NOMO-1 (cell line): ENCODE data around the gene CDH23.

Experiments used
- DNase-seq, 2 experiments: peaks; one replicate each; lab custom pipeline; 2025; ENCODE audit not compliant: unreplicated experiment in 2 of 2; lab: John Stamatoyannopoulos, UW

The CDH23 gene

GRCh38 chr10:71664585-71664984 lies 267.9 kb downstream of the CDH23 start:
- no peak for DNase-seq

- DNase-seq = no peak
Observed at GRCh38 chr10:71665456-71665855, 268.7 kb downstream of the CDH23 start.

- no peak for DNase-seq
Observed at GRCh38 chr10:71666639-71667386, 270.1 kb downstream of the CDH23 start.

GRCh38 chr10:71667387-71667752 lies 270.6 kb downstream of the CDH23 start:
- DNase-seq = peak; percentile 12 to 42

- DNase-seq = no peak
Observed at GRCh38 chr10:71671994-71672946, 275.6 kb downstream of the CDH23 start.

- no peak for DNase-seq
Observed at GRCh38 chr10:71675295-71675970, 278.7 kb downstream of the CDH23 start.

GRCh38 chr10:71677261-71677660 lies 280.5 kb downstream of the CDH23 start:
- no peak for DNase-seq

- DNase-seq = no peak
Observed at GRCh38 chr10:71678057-71678805, 281.5 kb downstream of the CDH23 start.

GRCh38 chr10:71679425-71679824 lies 282.7 kb downstream of the CDH23 start:
- DNase-seq = no peak

GRCh38 chr10:71681977-71682376 lies 285.3 kb downstream of the CDH23 start:
- DNase-seq = no peak

- no peak for DNase-seq
Observed at GRCh38 chr10:71683301-71683700, 286.6 kb downstream of the CDH23 start.

GRCh38 chr10:71684356-71685173 lies 287.8 kb downstream of the CDH23 start:
- peak; percentile 33 to 55 for DNase-seq

- DNase-seq = no peak
Observed at GRCh38 chr10:71685554-71686232, 289.0 kb downstream of the CDH23 start.

- no peak for DNase-seq
Observed at GRCh38 chr10:71687077-71687476, 290.4 kb downstream of the CDH23 start.

GRCh38 chr10:71687480-71687879 lies 290.8 kb downstream of the CDH23 start:
- no peak for DNase-seq

- DNase-seq = no peak
Observed at GRCh38 chr10:71688256-71688655, 291.5 kb downstream of the CDH23 start.

- DNase-seq = no peak
Observed at GRCh38 chr10:71690094-71690720, 293.5 kb downstream of the CDH23 start.

GRCh38 chr10:71691405-71691804 lies 294.7 kb downstream of the CDH23 start:
- no peak for DNase-seq
